OCI-LY1 (cell line): ENCODE data around the gene SLC6A3.

Experiments used
- EZH2 ChIP-seq: fragments of 200-600 bp; sonication (generic), shearing (Covaris generic); IDR thresholded peaks from 2 replicates; pipeline ENCODE4 v1.8.0; 2017; ENCODE audit warnings: borderline replicate concordance, mixed run types, mild to moderate bottlenecking, antibody characterized with exemption, low read length, moderate library complexity, mixed read lengths
- TF ChIP-seq, protein P1 (sequence below): fragments of 200-600 bp; sonication (generic), shearing (Covaris generic); IDR thresholded peaks from 2 replicates; pipeline ENCODE4 v1.5.1; 2017; ENCODE audit warnings: mild to moderate bottlenecking, antibody characterized with exemption, low read length, moderate library complexity, mixed read lengths

DNA sequence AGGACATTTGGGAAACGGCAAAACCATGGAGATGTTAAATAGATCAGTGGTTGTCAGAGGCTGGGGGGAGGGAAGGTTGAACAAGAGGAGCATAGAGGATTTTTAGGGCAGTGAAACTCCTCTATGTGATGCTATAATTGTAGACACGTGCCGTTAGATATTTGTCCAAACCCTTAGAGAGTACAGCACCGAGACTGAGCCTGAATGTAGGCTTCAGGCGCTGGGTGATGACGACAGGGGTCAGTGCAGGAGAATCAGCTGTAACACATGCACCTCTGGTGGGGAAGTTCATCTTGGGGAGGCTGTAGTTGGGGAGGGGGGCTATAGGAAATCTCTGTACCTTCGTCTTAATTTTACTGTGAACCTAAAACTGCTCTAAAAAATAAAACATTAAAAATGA lies 78.1 kb downstream of the SLC6A3 start:
- TF ChIP-seq, protein P1, sequence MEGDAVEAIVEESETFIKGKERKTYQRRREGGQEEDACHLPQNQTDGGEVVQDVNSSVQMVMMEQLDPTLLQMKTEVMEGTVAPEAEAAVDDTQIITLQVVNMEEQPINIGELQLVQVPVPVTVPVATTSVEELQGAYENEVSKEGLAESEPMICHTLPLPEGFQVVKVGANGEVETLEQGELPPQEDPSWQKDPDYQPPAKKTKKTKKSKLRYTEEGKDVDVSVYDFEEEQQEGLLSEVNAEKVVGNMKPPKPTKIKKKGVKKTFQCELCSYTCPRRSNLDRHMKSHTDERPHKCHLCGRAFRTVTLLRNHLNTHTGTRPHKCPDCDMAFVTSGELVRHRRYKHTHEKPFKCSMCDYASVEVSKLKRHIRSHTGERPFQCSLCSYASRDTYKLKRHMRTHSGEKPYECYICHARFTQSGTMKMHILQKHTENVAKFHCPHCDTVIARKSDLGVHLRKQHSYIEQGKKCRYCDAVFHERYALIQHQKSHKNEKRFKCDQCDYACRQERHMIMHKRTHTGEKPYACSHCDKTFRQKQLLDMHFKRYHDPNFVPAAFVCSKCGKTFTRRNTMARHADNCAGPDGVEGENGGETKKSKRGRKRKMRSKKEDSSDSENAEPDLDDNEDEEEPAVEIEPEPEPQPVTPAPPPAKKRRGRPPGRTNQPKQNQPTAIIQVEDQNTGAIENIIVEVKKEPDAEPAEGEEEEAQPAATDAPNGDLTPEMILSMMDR = no peak
- no peak for TF ChIP-seq EZH2
